ENCODE data around the gene SLC1A3.

DNA sequence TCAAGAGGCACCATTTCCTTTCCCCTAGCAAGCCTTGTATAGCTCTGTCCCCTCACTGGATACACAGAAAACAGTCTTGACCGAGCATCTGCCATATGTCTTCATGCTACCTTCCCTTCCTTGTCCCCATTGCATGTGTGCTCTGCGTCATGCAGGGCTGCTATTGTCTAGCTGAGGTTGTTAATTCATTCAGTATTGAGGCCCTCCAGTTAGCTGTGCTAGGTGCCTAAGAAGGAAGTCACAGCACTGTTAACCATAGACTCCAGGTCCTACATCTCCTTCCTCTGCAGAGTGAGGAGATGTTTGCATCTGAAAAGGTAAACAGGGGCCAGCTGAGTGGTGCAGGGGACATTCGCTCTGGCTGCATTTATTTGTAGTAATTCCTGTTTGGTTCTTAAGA is 48.2 kb downstream of the SLC1A3 start:
- TF ChIP-seq, protein P1, sequence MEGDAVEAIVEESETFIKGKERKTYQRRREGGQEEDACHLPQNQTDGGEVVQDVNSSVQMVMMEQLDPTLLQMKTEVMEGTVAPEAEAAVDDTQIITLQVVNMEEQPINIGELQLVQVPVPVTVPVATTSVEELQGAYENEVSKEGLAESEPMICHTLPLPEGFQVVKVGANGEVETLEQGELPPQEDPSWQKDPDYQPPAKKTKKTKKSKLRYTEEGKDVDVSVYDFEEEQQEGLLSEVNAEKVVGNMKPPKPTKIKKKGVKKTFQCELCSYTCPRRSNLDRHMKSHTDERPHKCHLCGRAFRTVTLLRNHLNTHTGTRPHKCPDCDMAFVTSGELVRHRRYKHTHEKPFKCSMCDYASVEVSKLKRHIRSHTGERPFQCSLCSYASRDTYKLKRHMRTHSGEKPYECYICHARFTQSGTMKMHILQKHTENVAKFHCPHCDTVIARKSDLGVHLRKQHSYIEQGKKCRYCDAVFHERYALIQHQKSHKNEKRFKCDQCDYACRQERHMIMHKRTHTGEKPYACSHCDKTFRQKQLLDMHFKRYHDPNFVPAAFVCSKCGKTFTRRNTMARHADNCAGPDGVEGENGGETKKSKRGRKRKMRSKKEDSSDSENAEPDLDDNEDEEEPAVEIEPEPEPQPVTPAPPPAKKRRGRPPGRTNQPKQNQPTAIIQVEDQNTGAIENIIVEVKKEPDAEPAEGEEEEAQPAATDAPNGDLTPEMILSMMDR (IDR thresholded peaks at IDR 0.05; ENCODE audit: low read depth, low read length): no peak
- TF ChIP-seq POLR2A (IDR thresholded peaks at IDR 0.05; ENCODE audit: extremely low read depth, insufficient read length) (no peak), MYC (IDR thresholded peaks at IDR 0.05; ENCODE audit: low read depth, low read length) (no peak)

Data from NB4 (cell line).